Right renal cortex interstitium (tissue), 3 donors: ENCODE data around the gene PTPRD. TPM values are rescaled to one million over a fixed set of nuclear protein-coding genes. Genes with fewer than 3 reads are reported as not detected.
A peak's percentile ranks its signal among the peaks of the same experiment; 100 is the strongest.

Source experiments
- DNase-seq, 3 donors: peaks; one replicate each; pipeline ENCODE4 v3.0.0-alpha.2; 2013; ENCODE audit warnings: low read depth in 3 of 3, low spot score in 2 of 3
- polyA plus RNA-seq, 3 donors: library from polyadenylated mRNA; unstranded; fragments of 120-200 nt; gene quantifications; one replicate each; pipeline ENCODE4 v1.2.1, GENCODE V29; 2013; ENCODE audit not compliant: insufficient read length in 3 of 3

The PTPRD gene
- polyA plus RNA-seq, 3 donors: 92.4 to 109 (median 101) TPM

DNA sequence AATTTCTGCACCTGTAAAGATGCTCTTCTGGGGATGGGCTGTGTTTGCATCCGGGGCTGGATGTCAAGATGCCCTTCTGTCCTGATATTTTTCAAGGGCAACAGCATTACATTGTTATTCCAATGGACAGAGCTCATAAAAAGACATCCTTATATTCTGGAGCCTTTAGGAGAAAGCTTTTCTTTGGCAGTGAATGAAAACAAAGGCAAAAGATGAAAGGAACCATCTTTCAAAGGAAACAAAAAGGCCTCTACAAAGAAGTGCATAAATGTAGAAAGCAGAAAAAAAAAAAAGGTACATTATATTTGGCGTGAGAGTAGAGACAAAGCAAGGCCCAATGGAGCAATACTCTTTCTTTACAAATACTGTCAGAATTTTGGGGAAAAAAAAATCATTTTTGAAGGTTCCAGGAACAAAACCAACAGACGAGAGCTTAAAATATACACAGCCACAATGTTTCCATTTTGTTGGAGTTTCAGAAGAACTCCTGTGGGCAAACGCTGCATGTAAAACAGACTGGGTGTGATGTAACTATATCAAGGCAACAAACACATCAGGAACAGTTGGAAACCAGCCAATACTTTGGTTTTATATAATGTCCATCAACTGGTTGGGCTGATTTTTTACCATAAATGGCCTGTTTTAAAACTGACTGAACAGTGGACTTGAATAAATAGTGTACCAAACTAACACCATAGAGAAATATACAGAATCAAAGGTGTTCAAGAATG lies 1927.7 kb downstream of the PTPRD start:
- DNase-seq: no peak

DNA sequence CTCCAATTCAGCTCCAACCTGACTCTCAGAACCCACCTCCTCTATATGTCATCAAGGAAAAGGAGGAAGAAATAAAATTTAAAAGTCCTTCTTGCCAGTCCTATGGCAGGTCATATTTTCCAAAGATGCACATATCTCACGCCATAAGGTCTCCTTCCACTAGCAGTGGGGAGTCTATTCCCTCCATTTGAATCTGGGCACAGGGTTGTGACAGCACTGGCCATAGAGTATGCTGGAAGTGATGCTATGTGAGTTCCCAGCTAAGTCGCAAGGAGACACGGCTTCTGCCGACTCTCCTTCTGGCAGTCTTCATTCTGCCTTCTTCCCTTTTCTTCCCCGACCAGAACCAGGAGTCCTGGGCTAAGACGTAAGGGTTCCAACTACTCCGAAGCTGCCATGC lies 1929.3 kb downstream of the PTPRD start:
- no peak for DNase-seq

DNA sequence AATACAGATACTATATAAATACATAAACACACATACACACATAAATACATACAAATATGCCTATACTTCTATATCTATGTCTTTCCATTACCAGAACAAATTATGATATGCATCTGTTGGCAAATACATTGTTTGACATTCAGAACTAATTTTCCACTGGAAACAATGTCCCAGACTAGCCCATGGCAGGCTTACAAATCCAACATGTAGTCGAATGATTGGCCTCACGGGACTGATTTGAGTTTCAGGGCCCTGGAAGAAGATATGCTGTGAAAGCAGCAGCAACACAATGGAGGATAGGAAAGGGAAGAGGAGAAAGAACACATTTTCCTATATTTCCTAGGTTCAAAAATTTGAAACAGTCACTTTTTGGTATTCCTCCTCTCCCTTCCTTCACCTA lies 1932.1 kb downstream of the PTPRD start:
- no peak for DNase-seq

DNA sequence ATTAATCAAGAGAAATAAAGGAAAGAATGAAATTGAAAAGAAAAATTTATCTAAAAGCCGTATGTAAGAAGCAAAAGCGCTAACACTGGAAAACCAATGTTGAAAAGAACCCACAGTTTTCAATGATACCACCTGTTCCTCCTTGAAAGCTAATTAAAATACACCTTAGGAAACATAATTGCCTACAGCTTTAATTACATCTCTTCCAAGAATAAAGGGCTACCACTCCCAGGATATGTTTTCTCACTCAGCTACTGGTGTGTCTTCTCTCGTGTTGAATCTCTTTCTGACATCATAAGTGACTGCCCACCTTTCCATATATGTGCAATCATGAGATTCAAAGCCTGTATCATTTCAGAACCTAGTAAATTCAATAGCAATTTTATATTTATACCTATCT lies 1932.6 kb downstream of the PTPRD start:
- DNase-seq: no peak

DNA sequence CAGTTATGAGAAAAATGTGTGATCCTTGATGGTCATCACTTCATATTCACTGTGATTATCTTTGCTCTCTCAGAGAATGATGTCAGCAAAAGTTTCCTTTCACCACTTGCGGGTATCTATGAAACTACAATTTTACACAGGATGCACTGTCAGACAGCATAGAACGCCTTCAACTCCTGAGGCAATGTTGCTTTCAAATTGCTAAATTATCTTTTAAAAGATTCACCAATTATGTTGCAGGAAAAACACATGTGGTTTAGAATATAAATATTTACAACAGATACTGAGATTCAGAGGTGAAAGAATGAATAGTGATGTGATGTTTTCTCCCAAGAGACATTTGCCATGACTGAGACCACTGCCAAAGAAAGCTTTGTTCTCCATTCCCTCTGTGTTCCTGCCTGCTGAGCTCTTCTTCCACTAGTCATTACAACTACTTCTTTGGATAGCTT lies 1933.4 kb downstream of the PTPRD start:
- no peak for DNase-seq

DNA sequence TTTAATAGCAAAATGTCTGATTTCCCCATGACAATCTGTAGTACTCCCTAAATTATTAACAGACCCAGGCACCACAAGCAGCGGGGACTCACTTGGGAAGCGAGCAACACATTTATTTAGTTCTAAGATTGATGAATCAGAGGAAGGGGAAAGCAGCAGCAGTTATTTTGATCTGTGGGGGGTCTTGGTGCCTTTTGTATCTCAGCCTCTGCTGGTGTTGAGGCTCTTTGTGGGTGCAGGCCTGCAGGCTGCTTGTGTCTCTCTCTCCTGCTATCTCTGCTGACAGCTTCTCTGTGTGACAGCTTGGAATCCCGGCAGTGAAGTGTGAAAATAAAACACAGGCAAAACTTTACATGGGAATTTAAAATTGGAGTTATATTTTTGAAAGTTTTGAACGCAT lies 1935.1 kb downstream of the PTPRD start:
- DNase-seq: no peak

DNA sequence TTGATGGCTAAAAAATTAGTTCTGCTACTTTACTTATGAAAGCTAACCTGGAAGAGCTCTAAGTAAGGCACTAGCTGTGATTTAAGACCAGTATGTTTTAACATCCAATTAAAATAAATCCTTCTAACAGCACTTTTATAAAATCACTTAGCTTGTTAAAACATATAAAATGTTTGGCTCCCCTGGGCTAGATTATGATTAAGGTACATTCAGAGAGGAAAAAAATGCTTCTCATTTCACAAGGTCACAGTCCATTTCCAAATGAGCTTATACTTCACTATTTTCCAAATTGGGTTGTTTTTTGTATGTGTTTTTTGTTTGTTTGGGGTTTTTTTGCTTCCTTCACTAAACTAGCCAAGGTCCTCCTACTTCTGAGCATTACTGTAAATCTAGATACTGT lies 1938.3 kb downstream of the PTPRD start:
- no peak for DNase-seq

DNA sequence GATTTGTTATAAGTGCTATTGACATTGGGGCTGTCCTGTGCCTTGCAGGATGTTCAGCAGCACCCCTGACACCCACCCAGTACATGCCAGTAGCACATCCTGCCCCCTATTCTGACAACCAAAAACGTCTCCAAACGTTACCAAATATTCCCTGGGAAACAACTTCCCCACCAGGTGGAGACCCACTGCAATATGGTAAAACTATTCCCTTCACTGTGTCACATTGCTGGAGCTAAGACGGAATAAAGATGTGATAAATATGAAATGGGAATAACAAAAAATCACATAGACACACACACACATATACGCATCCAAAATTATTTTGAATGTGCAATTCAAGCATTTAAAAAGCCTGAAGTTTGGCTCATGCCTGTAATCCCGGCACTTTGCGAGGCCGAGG lies 1939.0 kb downstream of the PTPRD start:
- no peak for DNase-seq

DNA sequence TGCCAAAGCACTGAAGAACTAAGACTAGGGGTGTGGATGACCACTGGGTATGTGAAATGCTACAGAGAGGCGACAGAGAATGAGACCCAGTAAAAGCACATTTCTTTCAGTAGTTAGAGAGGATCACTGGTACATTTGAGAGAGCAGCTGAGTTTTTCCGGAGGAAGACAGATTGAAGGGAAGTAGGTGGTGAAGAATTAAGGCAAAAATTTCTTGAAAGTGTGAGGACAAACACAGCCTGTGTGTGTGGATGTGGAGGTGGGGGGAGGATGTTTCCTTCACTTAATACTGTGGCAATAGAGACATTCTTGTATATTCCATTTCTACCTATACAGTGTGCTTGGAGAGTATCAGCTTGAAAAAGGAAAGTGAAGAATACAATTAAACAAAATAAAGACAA lies 1942.1 kb downstream of the PTPRD start:
- no peak for DNase-seq

DNA sequence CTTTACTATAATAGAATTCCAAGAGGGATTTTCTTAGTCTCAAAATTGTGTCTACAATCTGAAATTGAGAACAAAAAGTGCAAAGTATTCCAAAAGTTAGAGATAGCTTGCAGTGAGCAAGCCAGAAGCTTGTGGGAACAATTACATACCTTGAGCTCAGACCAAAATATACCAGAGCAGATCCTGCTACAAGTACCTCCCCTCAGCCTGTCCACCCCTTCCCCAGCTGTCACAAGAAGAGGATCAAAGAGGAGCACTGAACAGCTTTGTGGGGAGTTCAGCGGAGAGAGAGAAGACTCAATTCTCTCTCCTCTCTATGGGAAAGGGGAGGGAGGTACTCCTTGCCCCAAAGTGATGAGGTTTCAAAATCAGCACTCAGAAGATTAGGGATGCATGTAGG lies 1944.1 kb downstream of the PTPRD start:
- no peak for DNase-seq

DNA sequence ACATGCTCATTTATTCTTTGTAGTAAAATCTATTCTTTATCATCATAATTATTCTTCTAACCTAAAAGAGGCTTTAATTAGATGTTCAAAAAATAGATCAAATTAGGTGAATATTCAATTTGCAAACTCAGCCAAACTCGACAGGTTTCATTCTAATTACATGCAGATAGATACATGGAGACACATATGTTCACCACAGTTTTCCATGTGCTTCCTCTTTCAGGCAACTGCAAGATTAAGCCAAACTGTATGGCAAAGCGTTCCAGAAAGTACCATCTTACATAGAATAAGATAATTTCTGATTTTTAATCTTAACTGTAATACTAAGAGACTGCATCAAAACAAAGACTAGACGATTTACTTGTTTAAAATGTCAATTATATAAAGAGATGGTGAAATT lies 1944.6 kb downstream of the PTPRD start:
- no peak for DNase-seq

DNA sequence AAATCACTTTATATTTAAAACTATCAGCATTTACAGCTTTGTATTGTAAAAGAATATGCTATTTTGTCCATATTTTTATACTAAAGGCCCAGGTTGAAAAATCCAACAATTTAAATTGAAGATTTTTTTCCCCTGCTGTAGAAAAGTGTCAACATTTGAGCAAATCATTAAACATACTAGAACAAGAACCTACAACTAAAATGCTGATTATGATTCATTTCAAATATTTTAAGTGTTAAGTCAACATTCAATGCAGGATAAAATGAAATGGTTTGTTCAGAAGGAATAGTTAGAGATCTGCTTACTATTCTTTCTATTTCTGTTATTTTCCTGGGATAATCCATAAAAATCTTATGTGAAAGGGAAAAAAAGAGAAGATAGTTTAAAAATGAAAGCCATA lies 1946.7 kb downstream of the PTPRD start:
- no peak for DNase-seq

DNA sequence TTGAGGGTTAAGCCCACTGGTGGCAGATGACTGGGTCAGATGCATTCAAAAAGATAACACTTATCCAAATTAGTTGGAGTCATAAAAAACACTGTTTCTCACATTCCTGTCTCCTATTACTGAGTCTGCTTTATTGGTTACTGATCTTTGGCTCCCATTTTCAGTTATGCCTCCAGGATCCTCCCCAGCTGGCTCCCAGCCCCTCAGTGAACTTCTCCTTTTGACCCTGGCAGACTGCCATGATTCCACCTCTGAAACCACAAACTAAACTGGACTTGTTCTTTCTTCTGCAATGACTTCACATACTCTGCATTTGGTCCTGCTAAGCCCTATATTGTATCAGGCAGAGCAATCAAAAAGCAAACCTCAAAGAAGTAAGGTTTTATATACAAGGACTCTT lies 1952.4 kb downstream of the PTPRD start:
- peak in 2 of 3 donors; percentile 32 to 39 for DNase-seq

DNA sequence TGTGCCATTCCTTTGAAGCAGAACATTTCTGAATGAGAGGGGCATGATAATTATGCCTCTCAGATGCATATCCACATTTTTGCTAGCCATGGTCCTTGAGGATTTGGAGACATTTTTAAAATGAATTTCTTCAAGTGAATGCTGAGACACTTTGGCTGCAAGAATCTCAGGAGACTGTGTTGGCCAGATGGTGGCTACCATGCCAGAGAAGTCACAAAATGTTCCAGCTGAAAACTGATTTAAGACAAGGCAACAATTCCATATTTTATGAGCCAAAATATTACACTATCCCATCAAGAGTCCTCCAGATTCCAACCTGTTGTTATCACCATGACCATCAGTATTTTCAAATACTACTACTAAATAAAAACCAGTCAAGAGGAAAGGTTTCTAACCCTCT lies 1953.7 kb downstream of the PTPRD start:
- DNase-seq: no peak

DNA sequence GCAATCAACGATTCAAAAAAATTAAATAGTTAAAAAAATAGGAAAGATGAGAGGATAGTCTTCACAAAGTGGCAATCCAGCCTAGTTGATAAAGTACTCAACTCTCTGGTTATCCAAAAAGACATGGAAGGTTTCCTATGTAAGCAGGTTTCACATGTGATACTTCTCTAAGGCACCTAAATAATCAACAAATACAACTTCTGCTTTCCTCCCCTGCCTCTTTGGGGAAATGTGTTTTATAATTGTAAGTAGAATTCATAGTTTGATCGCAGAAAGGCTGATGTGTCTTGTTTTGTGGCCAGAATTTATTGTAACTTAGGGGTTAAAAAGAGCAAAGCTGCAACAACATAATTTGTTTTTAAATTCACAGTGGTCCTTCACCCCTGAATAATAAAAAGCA lies 1957.7 kb downstream of the PTPRD start:
- DNase-seq: no peak

DNA sequence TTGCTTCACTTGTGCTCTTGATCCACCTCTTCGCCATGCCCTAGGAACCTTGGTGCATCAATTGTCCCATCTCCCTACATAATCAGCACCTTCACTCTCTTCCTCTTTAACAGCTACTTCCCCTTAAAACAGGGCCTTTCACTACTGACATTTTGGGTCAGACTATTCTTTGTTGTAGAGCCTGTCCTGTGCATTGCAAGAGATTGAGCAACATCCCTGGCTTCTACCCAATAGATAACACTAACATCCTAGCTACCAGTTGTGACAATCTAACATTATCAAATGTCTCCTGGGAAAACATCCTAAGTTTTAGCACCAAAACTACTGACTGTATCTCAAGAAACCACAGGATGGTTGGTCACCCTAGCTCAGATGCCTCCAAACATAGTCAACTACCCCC lies 1958.9 kb downstream of the PTPRD start:
- DNase-seq: no peak

DNA sequence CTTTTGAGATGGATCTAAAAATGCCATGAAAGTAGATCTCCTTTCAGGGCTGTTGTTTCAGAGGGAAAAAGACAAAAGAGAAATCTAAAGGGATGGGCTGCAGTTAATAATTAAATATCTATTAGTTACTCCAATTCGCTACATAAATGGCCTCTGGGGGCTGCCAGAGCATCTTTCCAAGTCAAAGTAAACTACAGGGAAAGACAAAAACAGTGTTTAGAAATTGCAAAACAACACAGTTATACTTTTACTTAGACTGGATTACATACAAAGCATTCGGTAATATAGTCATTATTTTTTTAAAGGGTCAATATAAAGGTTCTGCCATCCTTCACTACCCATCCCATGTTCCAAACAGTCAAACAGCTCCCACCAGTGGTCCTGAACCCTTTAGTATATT lies 1959.7 kb downstream of the PTPRD start:
- no peak for DNase-seq

DNA sequence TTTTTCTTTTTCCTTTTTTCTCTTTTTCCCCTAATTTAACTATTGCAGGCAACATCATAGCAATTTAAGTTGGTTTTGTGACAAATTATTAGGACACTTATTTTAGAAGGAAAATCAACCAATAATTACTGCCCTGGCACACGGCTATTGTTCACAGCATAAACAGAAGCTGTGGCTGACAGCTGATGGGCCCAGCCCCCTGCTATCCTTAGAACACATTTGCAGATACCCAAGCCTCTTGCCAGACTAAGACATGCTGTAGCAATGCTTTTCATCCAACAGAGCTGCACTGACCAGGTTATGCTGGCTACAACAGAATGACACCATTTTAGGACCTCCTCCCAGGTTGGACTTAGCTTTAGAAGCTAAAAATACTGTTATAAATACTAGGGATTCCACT lies 1960.5 kb downstream of the PTPRD start:
- no peak for DNase-seq

DNA sequence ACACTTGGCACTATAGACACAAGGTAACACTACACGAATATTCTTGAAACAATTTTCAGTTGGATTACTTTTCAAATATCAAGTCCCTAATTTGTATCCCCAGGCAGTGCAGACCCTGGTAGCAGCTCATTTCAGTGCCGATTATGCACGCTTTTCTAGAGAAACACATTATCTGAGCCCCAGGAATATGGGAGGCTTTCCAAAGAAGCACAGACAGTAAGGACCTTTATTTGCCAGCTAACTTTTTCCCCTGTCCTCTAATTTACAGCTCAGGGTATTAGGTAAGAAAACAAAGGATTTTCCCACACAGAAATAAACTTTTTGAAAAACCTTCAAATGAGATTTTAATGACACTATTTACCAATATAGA lies 1961.0 kb downstream of the PTPRD start:
- no peak for DNase-seq

DNA sequence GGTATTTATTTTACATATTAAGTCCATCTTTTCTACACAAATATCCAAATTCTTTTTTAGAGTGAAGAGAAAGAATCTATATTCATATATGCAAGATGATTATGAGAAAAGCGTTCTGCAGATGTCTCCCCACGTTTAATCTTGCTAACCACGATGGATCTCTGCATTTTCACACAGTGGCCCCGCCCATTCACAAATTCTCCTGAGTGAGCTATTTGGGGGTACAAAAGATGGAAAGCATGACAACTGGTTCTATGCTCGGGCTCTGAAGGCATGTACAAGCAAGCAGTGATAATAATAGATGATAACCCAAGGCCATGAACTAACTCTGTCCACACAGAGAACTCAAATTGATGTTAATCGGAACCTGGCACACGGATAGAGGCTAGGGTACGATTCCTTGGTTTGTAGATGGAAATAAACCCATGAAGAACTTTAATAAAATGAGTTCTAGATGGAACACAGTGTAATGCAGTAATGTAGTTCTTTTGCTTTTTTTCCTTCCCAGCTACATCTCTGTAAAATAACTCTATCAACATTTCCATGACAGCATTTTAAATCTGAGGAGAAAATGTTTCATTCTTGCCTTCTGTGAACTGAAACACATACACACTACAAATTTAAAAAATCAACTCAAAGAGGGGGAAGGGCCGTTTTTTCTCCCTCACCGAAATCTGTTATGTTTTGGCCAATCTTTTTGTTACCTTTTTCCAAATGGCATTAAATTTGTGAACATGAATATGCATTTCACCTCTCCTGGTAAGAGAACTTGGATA lies 1961.5 kb downstream of the PTPRD start:
- no peak for DNase-seq

DNA sequence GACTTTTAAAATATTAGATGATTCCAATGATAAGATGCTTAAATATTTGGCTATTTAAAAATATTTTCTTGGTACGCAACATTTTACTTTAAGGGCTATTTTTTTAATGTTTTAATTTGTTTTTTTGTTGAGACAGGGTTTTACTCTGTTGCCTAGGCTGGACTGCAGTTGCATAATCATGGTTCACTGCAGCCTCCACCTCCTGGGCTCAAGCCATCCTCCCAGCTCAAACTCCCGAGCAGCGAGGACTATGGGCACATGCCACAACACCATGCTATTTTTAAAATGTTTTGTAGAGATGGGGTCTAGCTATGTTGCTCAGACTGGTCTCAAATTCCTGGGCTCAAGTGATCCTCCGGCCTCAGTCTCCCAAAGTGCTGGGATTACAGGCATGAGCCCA lies 1963.0 kb downstream of the PTPRD start:
- no peak for DNase-seq

DNA sequence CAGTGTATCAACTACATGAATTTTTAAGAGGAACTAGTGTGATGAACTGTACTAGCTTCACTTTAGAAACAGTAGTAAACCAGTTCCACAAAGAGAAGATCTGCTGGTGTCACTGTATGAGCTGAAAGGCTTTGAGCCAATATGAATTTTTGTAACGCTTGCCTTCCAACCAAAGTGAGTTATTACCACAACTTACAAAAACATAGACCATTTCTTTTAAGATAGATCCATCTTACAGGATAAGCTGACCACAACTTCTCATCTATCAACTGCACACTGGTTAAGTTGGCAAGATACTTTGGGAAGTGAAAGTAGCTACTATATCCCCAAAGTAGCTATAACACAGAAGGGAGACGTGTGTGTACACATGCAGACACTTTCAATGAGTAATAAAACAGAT lies 1963.6 kb downstream of the PTPRD start:
- no peak for DNase-seq
